ENCODE measurements around the gene DDAH2. TPM values are rescaled to one million over a fixed set of nuclear protein-coding genes. Genes with fewer than 3 reads are reported as not detected.

DDAH2 gene, protein sequence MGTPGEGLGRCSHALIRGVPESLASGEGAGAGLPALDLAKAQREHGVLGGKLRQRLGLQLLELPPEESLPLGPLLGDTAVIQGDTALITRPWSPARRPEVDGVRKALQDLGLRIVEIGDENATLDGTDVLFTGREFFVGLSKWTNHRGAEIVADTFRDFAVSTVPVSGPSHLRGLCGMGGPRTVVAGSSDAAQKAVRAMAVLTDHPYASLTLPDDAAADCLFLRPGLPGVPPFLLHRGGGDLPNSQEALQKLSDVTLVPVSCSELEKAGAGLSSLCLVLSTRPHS
- 36.0 and 36.2 TPM in 2 replicates for total RNA-seq (2014; rRNA removed; shearing (Covaris generic))
- polyA plus RNA-seq (2015; cell fraction: cytosol; rRNA removed), result 27.0 and 28.8 TPM in 2 replicates
- polyA plus RNA-seq (2015; cell fraction: nucleus; rRNA removed), result 39.8 and 42.5 TPM in 2 replicates

- DNase-seq (ENCODE audit: low read depth), result no peak
Measured at GRCh38 chr6:31728767-31729514, at the start of gene DDAH2. DDAH2 (minus strand) TSS chr6:31729299; CDS start chr6:31729161, 138 bp downstream.

DNA sequence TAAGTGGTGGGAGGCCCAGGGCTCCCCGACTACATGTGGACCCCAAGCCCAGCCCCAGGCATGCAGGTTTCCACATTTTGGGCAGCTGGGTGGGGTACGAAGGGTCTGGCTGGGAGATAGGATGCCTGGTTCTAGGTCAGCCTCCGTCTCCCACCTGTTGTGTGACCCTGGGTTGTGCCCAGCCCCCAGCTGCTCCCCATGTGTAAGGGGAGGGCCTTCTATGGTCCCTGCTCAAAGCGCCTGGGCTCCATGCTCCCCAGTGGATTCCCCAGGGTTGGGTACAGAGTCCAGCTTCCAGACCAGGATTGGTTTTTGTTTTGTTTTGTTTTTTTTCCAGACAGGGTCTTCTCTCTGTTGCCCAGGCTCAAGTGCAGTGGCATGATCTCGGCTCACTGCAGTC is 49.1 kb upstream of the DDAH2 start:
- no peak for DNase-seq (ENCODE audit: low read depth)

DNA sequence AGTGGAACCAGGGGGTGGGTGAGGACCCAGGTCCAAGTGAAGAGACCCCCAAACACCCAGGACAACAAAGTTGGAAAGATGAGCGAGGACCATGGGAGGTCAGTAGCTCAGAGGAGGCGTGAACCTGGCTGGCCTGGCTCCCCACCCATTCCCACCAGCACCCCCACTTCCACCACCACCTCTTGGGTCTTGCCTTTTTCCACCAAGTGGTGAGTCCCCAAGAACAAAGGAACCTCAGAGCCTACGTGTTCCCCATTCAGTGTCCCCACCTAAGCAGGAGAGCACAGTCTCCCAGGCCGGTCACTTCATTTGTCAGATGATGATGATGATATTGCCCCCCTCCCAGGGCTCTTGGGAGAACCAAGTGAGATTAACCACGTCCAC is 48.6 kb upstream of the DDAH2 start:
- DNase-seq (ENCODE audit: low read depth), result no peak

- DNase-seq (ENCODE audit: low read depth), result peak; percentile 87
Measured at GRCh38 chr6:31776989-31777666, 48.0 kb upstream of the DDAH2 start, which contains the start of gene VWA7. VWA7 (minus strand) TSS chr6:31777328; CDS start chr6:31776779, 549 bp downstream.

DNA sequence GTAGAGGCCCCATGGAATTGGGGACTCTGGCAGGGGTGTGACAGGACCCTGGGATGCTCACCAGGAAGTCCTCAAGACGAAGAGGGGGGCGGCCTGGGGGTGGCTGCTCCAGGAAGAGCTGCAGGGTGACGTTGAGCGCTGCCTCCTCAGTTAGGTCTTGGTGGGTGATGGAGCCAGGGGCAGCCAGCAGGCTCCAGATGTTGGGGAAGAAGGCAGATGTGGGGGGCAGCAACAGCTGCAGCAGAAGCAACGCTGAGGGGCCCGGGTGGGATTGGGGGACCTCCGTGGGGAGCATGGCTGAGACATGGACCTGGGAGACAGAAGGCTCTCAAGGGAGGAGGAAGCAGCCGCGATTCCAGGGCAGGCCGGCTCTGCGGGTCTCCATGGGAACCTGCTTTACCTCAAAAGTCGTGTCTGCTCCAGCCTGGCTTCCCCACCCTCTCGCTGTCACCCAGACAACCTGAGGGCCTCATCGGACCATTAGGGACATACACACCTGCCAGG is 47.4 kb upstream of the DDAH2 start:
- no peak for DNase-seq (ENCODE audit: low read depth)

DNA sequence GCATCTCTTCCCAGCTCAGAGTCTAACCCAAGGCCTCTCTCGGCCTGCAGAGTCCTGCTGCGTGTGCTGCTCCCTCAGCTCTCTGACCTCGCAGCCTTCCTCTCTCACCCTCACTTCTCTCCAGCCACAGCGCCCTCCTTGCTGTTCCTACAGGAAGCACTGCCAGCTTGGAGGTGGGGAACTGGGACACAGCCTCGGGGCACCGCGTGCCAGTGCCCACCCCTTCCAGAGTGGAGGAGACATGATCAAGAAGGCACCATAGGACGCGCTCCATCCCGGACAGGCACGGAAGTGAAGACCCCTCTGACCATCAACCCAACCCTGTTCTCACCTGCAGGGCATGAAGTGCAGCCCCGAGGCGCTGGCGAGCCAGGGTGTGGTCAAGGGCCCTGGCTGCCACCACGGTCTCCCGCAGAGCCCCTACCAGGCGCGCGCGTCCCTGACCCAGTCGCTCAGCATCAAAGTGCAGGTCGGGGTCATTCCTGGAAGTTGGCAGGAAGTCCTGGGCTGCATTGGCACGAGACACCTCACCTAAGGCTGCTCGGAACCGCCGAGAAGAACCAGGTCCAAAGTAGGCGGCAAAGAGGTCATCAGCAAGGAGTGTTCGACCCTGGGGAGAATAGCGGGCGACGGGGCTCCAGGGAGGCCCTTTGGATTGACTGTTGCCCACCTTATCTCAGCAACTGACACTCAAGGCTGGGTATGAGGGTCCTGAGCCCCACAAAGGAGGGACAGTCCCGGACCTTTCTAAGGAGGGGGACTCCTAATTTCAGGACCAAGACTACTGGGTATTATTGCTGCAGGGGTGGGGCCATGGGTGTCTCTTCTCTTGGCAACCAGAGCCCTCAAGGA is 46.8 kb upstream of the DDAH2 start:
- DNase-seq (ENCODE audit: low read depth), result no peak

- no peak for DNase-seq (ENCODE audit: low read depth)
Measured at GRCh38 chr6:31775184-31775583, 46.1 kb upstream of the DDAH2 start.

GRCh38 chr6:31771992-31772358 is 42.9 kb upstream of the DDAH2 start:
- DNase-seq (ENCODE audit: low read depth), result no peak

GRCh38 chr6:31770860-31771259 is 41.8 kb upstream of the DDAH2 start:
- no peak for DNase-seq (ENCODE audit: low read depth)

GRCh38 chr6:31769684-31770371 is 40.7 kb upstream of the DDAH2 start:
- DNase-seq (ENCODE audit: low read depth), result peak; percentile 66

GRCh38 chr6:31768363-31769257 is 39.5 kb upstream of the DDAH2 start:
- no peak for DNase-seq (ENCODE audit: low read depth)

DNA sequence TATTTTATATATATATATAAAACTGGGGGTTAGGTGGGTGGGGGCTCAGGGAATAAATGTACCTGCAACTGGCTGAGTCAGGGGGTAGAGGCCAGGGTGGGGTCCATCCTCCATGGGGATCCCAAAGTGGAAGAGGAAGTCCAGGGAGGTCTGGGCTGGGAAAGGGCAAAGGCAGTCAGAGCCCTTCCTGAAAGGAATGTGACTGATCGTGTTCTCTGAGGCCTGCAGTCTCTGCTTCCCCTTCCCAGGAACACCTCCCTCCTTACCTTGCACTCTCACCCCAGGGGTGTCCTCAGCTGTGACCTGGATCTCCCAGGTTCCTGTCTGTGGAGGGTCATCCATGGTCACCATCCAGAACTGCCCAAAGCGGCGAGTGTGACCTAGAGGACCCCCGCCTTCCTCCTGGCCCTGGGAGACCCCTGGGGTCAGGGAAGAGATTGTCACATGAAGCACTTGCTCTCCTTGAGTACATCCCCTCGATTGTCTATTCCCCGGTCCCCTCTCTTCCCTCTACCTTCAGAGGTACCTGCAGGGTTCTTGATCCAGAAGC is 38.1 kb upstream of the DDAH2 start:
- no peak for DNase-seq (ENCODE audit: low read depth)

- DNase-seq (ENCODE audit: low read depth), result no peak
Measured at GRCh38 chr6:31765910-31766794, 37.1 kb upstream of the DDAH2 start.

DNA sequence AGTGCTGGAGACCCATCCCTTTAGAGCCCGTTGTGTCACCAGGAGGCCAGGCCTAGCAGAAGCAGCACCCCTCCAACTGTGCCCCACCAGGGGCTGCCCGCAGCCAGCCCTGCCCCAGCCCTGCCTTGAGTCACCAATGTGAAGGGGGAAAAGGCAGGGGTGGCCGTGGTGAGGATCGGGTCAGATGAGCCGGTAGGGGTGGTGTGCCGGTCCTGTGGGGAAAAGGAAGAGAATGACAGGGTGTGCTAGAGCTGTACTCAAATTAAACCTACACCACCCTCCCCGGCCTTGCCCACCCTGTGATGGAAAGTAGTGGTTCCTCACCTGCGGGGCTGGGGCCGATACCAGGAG is 36.4 kb upstream of the DDAH2 start:
- no peak for DNase-seq (ENCODE audit: low read depth)

- DNase-seq (ENCODE audit: low read depth), result no peak
Measured at GRCh38 chr6:31764198-31764597, 35.1 kb upstream of the DDAH2 start.

GRCh38 chr6:31763619-31763940 is 34.5 kb upstream of the DDAH2 start:
- peak; percentile 68 for DNase-seq (ENCODE audit: low read depth)

GRCh38 chr6:31762878-31763618 is 33.9 kb upstream of the DDAH2 start:
- no peak for DNase-seq (ENCODE audit: low read depth)
